GM10266 (cell line): ENCODE data around the gene ZBTB20.
A peak's percentile ranks its signal among the peaks of the same experiment; 100 is the strongest.

Experiments used
- DNase-seq: peaks from one replicate; pipeline ENCODE4 v3.0.0; 2012; ENCODE audit errors: extremely low spot score
- CTCF ChIP-seq: IDR thresholded peaks from 2 replicates; pipeline ENCODE4 v1.5.1; 2012; ENCODE audit warnings: mild to moderate bottlenecking, low read depth; ENCODE audit not compliant: control insufficient read depth, insufficient read depth; ENCODE audit errors: missing control alignments

Gene ZBTB20

GRCh38 chr3:114725966-114726365 lies 421.1 kb downstream of the ZBTB20 start:
- no peak for TF ChIP-seq CTCF
- no peak for DNase-seq

GRCh38 chr3:114722530-114722929 lies 424.6 kb downstream of the ZBTB20 start:
- DNase-seq = no peak
- TF ChIP-seq CTCF = no peak

- DNase-seq = peak; percentile 21
- no peak for TF ChIP-seq CTCF
Observed at GRCh38 chr3:114721864-114722263, 425.2 kb downstream of the ZBTB20 start.

- TF ChIP-seq CTCF = no peak
- DNase-seq = no peak
Observed at GRCh38 chr3:114721209-114721608, 425.9 kb downstream of the ZBTB20 start.

GRCh38 chr3:114718898-114719210 lies 428.2 kb downstream of the ZBTB20 start:
- no peak for TF ChIP-seq CTCF
- DNase-seq = no peak

- no peak for DNase-seq
- no peak for TF ChIP-seq CTCF
Observed at GRCh38 chr3:114718071-114718897, 428.8 kb downstream of the ZBTB20 start.

- TF ChIP-seq CTCF = no peak
- no peak for DNase-seq
Observed at GRCh38 chr3:114716916-114717315, 430.2 kb downstream of the ZBTB20 start.
